Measurements from ENCODE around the gene G3BP1. TPM values are rescaled to one million over a fixed set of nuclear protein-coding genes. Genes with fewer than 3 reads are reported as not detected.
A peak's percentile ranks its signal among the peaks of the same experiment; 100 is the strongest.

G3BP1 gene
- total and polyA plus RNA-seq, 2 donors (not counting 1 experiment from before 2014, with no cell fraction given): 68.2 to 132 TPM

- TF ChIP-seq, protein P1, sequence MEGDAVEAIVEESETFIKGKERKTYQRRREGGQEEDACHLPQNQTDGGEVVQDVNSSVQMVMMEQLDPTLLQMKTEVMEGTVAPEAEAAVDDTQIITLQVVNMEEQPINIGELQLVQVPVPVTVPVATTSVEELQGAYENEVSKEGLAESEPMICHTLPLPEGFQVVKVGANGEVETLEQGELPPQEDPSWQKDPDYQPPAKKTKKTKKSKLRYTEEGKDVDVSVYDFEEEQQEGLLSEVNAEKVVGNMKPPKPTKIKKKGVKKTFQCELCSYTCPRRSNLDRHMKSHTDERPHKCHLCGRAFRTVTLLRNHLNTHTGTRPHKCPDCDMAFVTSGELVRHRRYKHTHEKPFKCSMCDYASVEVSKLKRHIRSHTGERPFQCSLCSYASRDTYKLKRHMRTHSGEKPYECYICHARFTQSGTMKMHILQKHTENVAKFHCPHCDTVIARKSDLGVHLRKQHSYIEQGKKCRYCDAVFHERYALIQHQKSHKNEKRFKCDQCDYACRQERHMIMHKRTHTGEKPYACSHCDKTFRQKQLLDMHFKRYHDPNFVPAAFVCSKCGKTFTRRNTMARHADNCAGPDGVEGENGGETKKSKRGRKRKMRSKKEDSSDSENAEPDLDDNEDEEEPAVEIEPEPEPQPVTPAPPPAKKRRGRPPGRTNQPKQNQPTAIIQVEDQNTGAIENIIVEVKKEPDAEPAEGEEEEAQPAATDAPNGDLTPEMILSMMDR (conservative IDR thresholded peaks at IDR 0.05 in 1 of 2, IDR thresholded peaks at IDR 0.05 in 1 of 2; ENCODE audit: low read depth in 1 of 2, low read length in 2 of 2): no peak
- TF ChIP-seq EZH2 (IDR thresholded peaks at IDR 0.05; ENCODE audit: low read length, missing control alignments): no peak
- Histone ChIP-seq H3K9ac (ENCODE audit: insufficient read depth, low read length) (peak overlapping the region; percentile 20), H3K4me3 (replicated peaks in 1 of 4; ENCODE audit: control extremely low read depth in 1 of 4, insufficient read depth in 1 of 4, low read depth in 3 of 4, low read length in 4 of 4) (peak overlapping the region in 1 of 4 experiments; percentile 20), H3K4me2 (ENCODE audit: extremely low read depth, insufficient read depth, low read length) (peak overlapping the region; percentile 84), H3K36me3 (ENCODE audit: control insufficient read depth, insufficient read depth, low read length) (no peaks in the 10 kb centered on the region), H2AFZ (ENCODE audit: low read length) (no peak overlapping the region), H3K4me1 (ENCODE audit: control insufficient read depth, extremely low read depth, insufficient read depth, low read length) (peaks cover 24% of the 10 kb centered on the region), H3K79me2 (ENCODE audit: control insufficient read depth, insufficient read depth, low read length) (no peaks in the 10 kb centered on the region), H3K27me3 (ENCODE audit: control insufficient read depth, insufficient read depth, low read length) (no peaks in the 10 kb centered on the region), H4K20me1 (ENCODE audit: control insufficient read depth, extremely low read depth, insufficient read depth, low read length) (no peaks in the 10 kb centered on the region), H3K9me3 (ENCODE audit: control insufficient read depth, insufficient read depth, low read depth, low read length) (no peaks in the 10 kb centered on the region), H3K27ac (ENCODE audit: insufficient read depth, low read length) (peak overlapping the region; percentile 93)
- DNase-seq (ENCODE audit: low read depth in 2 of 2): peak in 1 of 2 donors; percentile 60
Observed at GRCh38 chr5:151739395-151739794, 32.4 kb upstream of the G3BP1 start.

- Histone ChIP-seq H3K79me2 (ENCODE audit: control insufficient read depth, insufficient read depth, low read length) (no peaks in the 10 kb centered on the region), H3K9ac (ENCODE audit: insufficient read depth, low read length) (peak overlapping the region; percentile 59), H3K4me2 (ENCODE audit: extremely low read depth, insufficient read depth, low read length) (peak overlapping the region; percentile 84), H4K20me1 (ENCODE audit: control insufficient read depth, extremely low read depth, insufficient read depth, low read length) (no peaks in the 10 kb centered on the region), H3K27me3 (ENCODE audit: control insufficient read depth, insufficient read depth, low read length) (no peaks in the 10 kb centered on the region), H2AFZ (ENCODE audit: low read length) (no peak overlapping the region), H3K27ac (ENCODE audit: insufficient read depth, low read length) (peak overlapping the region; percentile 93), H3K36me3 (ENCODE audit: control insufficient read depth, insufficient read depth, low read length) (no peaks in the 10 kb centered on the region), H3K4me1 (ENCODE audit: control insufficient read depth, extremely low read depth, insufficient read depth, low read length) (peaks cover 27% of the 10 kb centered on the region), H3K4me3 (replicated peaks in 1 of 4; ENCODE audit: control extremely low read depth in 1 of 4, insufficient read depth in 1 of 4, low read depth in 3 of 4, low read length in 4 of 4) (peak overlapping the region in 1 of 4 experiments; percentile 20), H3K9me3 (ENCODE audit: control insufficient read depth, insufficient read depth, low read depth, low read length) (no peaks in the 10 kb centered on the region)
- DNase-seq (ENCODE audit: low read depth in 2 of 2): peak; percentile 81 to 99
- TF ChIP-seq, protein P1 (conservative IDR thresholded peaks at IDR 0.05 in 1 of 2, IDR thresholded peaks at IDR 0.05 in 1 of 2; ENCODE audit: low read depth in 1 of 2, low read length in 2 of 2): no peak
- TF ChIP-seq EZH2 (IDR thresholded peaks at IDR 0.05; ENCODE audit: low read length, missing control alignments): no peak
Observed at GRCh38 chr5:151739939-151740335, 31.8 kb upstream of the G3BP1 start.

GRCh38 chr5:151740336-151740942 lies 31.3 kb upstream of the G3BP1 start:
- Histone ChIP-seq H3K27me3 (ENCODE audit: control insufficient read depth, insufficient read depth, low read length) (no peaks in the 10 kb centered on the region), H3K4me1 (ENCODE audit: control insufficient read depth, extremely low read depth, insufficient read depth, low read length) (peaks cover 32% of the 10 kb centered on the region), H3K4me2 (ENCODE audit: extremely low read depth, insufficient read depth, low read length) (peak overlapping the region; percentile 84), H4K20me1 (ENCODE audit: control insufficient read depth, extremely low read depth, insufficient read depth, low read length) (no peaks in the 10 kb centered on the region), H3K27ac (ENCODE audit: insufficient read depth, low read length) (peak overlapping the region; percentile 93), H2AFZ (ENCODE audit: low read length) (no peak overlapping the region), H3K9me3 (ENCODE audit: control insufficient read depth, insufficient read depth, low read depth, low read length) (no peaks in the 10 kb centered on the region), H3K9ac (ENCODE audit: insufficient read depth, low read length) (peak overlapping the region; percentile 59), H3K4me3 (replicated peaks in 1 of 4; ENCODE audit: control extremely low read depth in 1 of 4, insufficient read depth in 1 of 4, low read depth in 3 of 4, low read length in 4 of 4) (peak overlapping the region in 3 of 4 experiments; percentile 18 to 24 (median 20)), H3K79me2 (ENCODE audit: control insufficient read depth, insufficient read depth, low read length) (no peaks in the 10 kb centered on the region), H3K36me3 (ENCODE audit: control insufficient read depth, insufficient read depth, low read length) (no peaks in the 10 kb centered on the region)
- peak; percentile 94 to 97 for DNase-seq (ENCODE audit: low read depth in 2 of 2)
- no peak for TF ChIP-seq EZH2 (IDR thresholded peaks at IDR 0.05; ENCODE audit: low read length, missing control alignments)
- TF ChIP-seq, protein P1 (conservative IDR thresholded peaks at IDR 0.05 in 1 of 2, IDR thresholded peaks at IDR 0.05 in 1 of 2; ENCODE audit: low read depth in 1 of 2, low read length in 2 of 2): peak; percentile 74 to 81
